Measurements from ENCODE around the gene JAKMIP3.
"Not testable (repeated sequence)": the region's sequence is repeated elsewhere in the genome, so short reads cannot be mapped to it uniquely, and the experiment has no call there.

Gene JAKMIP3

DNA sequence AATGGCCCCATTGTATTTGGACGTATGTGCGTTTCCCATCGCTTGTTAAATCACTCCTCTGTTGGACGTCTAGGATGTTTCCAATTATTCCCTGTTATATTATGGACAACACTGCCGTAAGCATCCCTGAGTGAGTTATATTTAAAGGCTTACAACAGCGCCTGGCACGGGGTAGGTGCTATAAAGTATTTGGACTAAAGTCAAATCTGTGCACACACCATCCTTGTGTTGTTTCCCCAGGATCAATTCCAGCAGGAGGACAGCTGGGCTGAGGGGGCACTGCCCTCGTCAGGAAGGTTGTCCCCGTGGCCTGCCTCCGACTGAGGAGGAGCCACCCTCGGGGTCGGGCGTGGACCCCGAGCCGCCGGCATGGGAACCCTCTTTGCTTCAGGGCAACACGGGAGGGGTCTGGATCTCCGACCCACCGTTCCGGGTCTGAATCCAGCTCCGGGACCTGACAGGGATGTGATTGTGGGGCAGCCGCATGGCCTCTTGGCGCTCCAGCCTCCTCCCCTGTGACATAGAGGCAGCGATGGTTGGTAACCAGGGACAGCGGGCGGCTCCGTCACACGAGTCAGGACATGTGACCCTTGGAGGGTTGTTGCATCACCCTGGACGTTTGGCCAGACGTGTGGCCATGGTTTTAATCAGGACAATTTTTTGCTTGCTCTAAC lies 1.5 kb upstream of the JAKMIP3 start:
- DNase-seq (ENCODE audit: low read depth): no peak

DNA sequence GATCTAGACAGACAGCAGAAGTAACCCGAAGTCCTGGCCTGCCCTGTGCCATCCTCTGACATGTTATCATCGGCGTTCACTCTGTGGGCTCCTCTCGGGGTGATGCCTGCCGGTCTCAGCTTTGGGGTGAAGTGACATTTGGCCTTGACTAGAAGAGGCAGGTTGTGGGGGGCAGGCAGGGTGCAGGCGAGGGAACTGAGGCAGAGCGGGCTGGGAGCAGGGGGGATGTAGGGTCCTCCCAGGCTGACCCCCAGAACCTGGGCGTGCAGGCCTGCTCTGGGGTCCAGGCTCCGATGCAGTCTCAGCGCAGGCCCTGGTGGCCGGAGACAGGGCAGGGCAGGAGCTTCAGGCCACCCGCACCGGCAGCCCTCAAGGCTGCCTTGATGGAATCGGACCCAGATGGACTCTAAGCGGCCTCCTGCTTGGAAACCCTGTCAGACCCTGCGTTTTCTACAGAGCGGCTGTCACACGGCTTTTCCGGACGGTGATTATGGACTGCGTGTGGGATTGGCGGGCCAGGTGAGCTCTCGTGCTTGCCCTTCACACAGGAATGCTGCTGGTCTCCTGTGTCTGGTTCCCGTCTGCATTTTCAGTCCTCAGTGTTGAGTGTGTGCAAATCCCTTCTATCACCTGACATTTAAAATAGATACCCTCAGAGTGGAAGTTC lies 842 bp upstream of the JAKMIP3 start:
- DNase-seq (ENCODE audit: low read depth): no peak

GRCh38 chr10:132066186-132066585 lies 440 bp downstream of the JAKMIP3 start:
- DNase-seq (ENCODE audit: low read depth): no peak

- no peak for DNase-seq (ENCODE audit: low read depth)
These were observed 1.1 kb downstream of the JAKMIP3 start for GRCh38 chr10:132066812-132067211.

GRCh38 chr10:132068431-132069121 lies 2.8 kb downstream of the JAKMIP3 start:
- no peak for DNase-seq (ENCODE audit: low read depth)

DNA sequence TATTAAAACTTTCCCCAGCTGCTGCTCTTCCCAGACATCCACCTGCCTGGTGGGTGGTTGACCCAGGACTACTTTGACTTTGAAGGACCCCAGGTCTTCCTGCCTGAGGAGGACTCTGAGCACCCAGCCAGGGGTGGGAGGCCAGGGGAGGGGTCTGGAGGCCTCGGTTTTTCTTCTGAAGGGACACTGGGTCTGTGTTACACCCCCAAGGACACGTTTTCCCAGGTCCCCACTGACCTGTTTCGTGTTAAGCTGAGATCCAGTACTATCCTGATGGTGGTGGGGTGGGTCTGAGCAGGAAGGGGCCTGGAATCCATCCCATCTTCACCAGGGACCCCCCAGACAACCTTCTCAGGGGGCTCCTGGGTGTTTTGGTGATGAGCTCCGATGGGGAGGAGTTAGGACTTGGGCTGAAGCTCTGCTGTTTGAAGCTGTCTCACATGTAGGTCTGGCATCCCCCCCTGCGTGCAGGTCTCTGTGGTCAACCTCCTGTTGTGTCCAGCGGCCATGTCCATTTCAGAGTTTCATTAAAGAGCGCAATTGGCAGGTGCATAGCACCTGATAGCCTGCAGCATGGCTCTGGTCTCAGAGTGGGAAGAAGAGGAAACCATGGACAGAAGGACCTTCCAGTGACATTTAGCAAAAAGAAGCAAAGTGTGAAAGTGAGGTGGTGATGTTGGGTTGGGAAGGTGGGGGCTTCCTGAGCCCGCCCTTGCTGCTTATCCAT lies 3.5 kb downstream of the JAKMIP3 start:
- no peak for DNase-seq (ENCODE audit: low read depth)

- DNase-seq (ENCODE audit: low read depth): no peak
These were observed 4.1 kb downstream of the JAKMIP3 start for GRCh38 chr10:132069849-132070182.

- no peak for DNase-seq (ENCODE audit: low read depth)
These were observed 5.0 kb downstream of the JAKMIP3 start for GRCh38 chr10:132070724-132071123.

- DNase-seq (ENCODE audit: low read depth): no peak
These were observed 5.9 kb downstream of the JAKMIP3 start for GRCh38 chr10:132071667-132072066.

- DNase-seq (ENCODE audit: low read depth): no peak
These were observed 10.3 kb downstream of the JAKMIP3 start for GRCh38 chr10:132075909-132076577.

DNA sequence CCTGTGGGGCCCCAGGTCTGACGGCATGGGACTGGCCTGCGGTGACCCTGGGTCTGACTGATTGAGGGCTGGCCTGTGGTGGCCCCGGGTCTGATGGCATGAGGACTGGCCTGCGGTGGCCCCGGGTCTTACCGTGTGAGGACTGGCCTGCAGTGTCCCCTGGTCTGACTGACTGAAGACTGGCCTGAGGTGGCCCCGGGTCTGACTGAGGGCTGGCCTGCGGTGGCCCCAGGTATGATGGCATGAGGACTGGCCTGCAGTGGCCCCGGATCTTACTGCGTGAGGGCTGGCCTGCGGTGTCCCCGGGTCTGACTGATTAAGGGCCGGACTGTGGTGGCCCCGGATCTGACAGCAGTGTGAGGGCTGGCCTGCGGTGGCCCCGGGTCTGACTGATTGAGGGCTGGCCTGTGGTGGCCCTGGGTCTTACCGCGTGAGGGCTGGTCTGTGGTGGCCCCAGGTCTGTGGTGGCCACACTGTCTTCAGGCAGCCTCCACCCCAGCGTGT lies 10.9 kb downstream of the JAKMIP3 start:
- no peak for DNase-seq (ENCODE audit: low read depth)

DNA sequence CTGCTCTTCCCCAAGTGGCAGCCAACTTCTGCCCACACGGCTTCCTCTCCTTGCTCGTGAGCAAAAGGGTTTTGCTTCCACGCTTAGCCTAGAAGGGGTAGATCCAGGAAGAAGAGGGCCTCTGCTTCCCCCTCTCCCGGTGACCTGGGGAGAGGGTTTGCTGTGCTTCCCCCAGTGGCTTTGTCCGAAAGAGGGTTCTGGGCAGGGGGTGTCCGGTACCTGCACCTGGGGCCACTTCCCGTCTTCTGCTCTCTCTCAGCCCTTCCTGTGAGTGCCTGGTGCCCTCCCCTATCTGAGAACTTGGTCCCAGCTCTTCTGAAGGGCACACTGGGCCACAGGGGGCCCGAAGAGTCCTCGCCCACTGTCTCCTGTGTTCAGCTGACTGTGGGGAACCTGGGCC lies 11.3 kb downstream of the JAKMIP3 start:
- no peak for DNase-seq (ENCODE audit: low read depth)

- no peak for DNase-seq (ENCODE audit: low read depth)
These were observed 13.1 kb downstream of the JAKMIP3 start for GRCh38 chr10:132078746-132079345.

- not testable (repeated sequence) for DNase-seq (ENCODE audit: low read depth)
These were observed 18.6 kb downstream of the JAKMIP3 start for GRCh38 chr10:132084384-132084783.

GRCh38 chr10:132093236-132093635 lies 27.5 kb downstream of the JAKMIP3 start:
- DNase-seq (ENCODE audit: low read depth): not testable (repeated sequence)

DNA sequence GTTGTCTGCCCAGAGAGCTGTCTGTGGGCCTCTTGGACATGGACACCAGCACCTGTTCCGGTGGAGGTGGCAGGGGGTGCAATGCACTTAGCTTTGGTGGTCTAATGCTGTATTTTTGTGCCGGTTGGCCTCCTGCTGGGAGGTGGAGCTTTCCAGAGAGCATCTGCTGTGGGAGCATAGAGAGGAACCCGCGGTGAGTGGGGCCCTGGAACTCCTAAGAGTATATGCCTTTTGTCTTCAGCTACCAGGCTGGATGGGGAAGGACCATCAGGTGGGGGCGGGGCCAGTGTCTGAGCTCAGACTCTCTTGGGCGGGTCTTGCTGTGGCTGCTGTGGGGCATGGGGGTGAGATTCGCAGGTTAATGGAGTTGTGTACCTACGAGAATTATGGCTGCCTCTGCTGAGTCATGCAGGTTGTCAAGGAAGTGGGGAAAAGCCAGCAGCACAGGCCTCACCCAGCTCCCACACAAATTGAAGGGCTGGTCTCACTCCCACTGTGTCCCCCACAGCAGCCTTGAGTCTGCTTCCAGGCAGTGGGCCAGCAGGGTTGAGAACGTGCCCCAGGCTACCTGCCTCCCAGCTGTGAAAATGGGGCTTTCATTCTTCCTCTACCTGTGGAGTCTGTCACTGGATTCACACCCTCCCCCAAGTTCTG lies 29.0 kb downstream of the JAKMIP3 start:
- no peak for DNase-seq (ENCODE audit: low read depth)

- DNase-seq (ENCODE audit: low read depth): no peak
These were observed 29.8 kb downstream of the JAKMIP3 start for GRCh38 chr10:132095403-132096113.

GRCh38 chr10:132096223-132096622 lies 30.5 kb downstream of the JAKMIP3 start:
- DNase-seq (ENCODE audit: low read depth): no peak

DNA sequence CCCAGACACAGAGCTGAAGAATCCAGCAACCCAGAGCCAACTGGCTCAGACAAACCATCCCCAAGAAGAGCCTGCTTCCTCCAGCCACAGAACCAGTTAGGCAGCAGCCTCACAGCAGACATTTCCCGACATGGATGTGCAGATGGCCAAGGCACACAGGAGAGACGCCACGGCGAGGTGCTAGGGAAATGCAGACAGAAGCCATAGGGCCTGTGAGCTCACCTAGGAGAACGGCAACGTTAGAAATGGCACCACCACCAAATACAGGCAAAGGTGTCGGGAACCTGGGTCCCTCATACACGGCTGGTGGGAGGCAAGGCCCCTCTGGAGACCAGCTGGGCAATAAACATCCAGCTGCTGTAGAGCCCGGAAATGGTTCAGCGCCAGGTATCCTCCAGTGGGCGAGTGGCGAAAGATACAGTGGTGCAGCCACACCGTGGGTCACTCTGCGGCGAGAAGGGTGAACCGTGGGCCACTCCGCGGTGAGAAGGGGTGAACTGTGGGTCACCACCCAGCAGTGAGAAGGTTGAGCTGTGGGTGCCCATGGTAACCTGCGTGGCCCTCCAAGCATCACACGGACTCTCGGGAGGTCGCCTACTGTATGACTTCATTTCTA lies 31.2 kb downstream of the JAKMIP3 start:
- no peak for DNase-seq (ENCODE audit: low read depth)

Measured in HS-27A (cell line).